ENCODE results near the gene TP53BP1. TPM values are rescaled to one million over a fixed set of nuclear protein-coding genes. Genes with fewer than 3 reads are reported as not detected.

TP53BP1 gene
- total RNA-seq, 4 donors from 2014 or later: 9.0 to 17.0 (median 13.3) TPM

- no peak for TF ChIP-seq POLR2A (IDR thresholded peaks at IDR 0.05)
- no peak for TF ChIP-seq CTCF (IDR thresholded peaks at IDR 0.05 in 4 of 5, conservative IDR thresholded peaks at IDR 0.05 in 1 of 5)
- in situ Hi-C loops (cut with MboI; ENCODE audit: low sequenced_read_pairs in 4 of 4) (no loop called here), intact Hi-C loops (cut with DNase I; ENCODE audit: low total_unique reads) (no loop called here)
- H3K36me3 ChIP-seq: peaks cover 0 to 17% of the 10 kb centered on the region in 2 donors
- H3K4me1 ChIP-seq: peaks cover 11% of the 10 kb centered on the region in 2 donors
- H3K27ac ChIP-seq: no peak overlapping the region
- no peaks in the 10 kb centered on the region for H3K27me3 ChIP-seq
- no peaks in the 10 kb centered on the region for H3K9me3 ChIP-seq
- no peak for DNase-seq
- no peak for ATAC-seq
- no peak overlapping the region for H3K4me3 ChIP-seq
Measured at GRCh38 chr15:43439268-43439667, 53.7 kb downstream of the TP53BP1 start.

DNA sequence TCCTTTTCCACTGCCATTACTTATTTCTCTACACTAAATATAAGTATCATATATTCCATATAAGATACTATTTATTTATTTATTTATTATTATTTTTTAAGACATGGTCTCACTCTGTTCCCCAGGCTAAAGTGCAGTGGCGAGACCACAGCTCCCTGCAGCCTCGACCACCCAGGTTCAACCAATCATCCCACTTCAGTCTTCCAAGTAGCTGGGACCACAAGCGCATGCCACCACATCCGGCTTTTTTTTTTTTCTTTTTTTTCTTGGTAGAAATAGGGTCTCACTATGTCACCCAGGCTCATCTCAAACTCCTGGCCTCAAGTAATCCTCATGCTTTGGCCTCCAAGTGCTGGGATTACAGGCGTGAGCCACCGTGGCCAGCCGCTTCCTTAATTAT lies 56.6 kb downstream of the TP53BP1 start:
- H3K9me3 ChIP-seq: no peaks in the 10 kb centered on the region
- peaks cover 9 to 10% of the 10 kb centered on the region in 2 donors for H3K4me1 ChIP-seq
- in situ Hi-C loops (cut with MboI; ENCODE audit: low sequenced_read_pairs in 4 of 4): no loop called here
- DNase-seq (no peak), ATAC-seq (no peak)
- no peak overlapping the region for H3K4me3 ChIP-seq
- no peak for TF ChIP-seq POLR2A (IDR thresholded peaks at IDR 0.05)
- no peak for TF ChIP-seq CTCF (IDR thresholded peaks at IDR 0.05 in 4 of 5, conservative IDR thresholded peaks at IDR 0.05 in 1 of 5)
- H3K36me3 ChIP-seq: peaks cover 0 to 28% of the 10 kb centered on the region in 2 donors
- H3K27me3 ChIP-seq: no peaks in the 10 kb centered on the region
- intact Hi-C loops (cut with DNase I; ENCODE audit: low total_unique reads): no loop called here
- no peak overlapping the region for H3K27ac ChIP-seq

- Histone ChIP-seq H3K4me1 (no peaks in the 10 kb centered on the region), H3K27ac (no peak overlapping the region), H3K36me3 (peaks cover 0 to 35% of the 10 kb centered on the region in 2 donors), H3K4me3 (no peak overlapping the region), H3K9me3 (no peaks in the 10 kb centered on the region), H3K27me3 (no peaks in the 10 kb centered on the region)
- intact Hi-C loops (cut with DNase I; ENCODE audit: low total_unique reads) (no loop called here), in situ Hi-C loops (cut with MboI; ENCODE audit: low sequenced_read_pairs in 4 of 4) (no loop called here)
- ATAC-seq (no peak), DNase-seq (no peak)
- TF ChIP-seq POLR2A (IDR thresholded peaks at IDR 0.05) (no peak), CTCF (IDR thresholded peaks at IDR 0.05 in 4 of 5, conservative IDR thresholded peaks at IDR 0.05 in 1 of 5) (no peak)
Measured at GRCh38 chr15:43434446-43434845, 58.5 kb downstream of the TP53BP1 start.

- in situ Hi-C loops (cut with MboI; ENCODE audit: low sequenced_read_pairs in 4 of 4) (no loop called here), intact Hi-C loops (cut with DNase I; ENCODE audit: low total_unique reads) (no loop called here)
- Histone ChIP-seq H3K36me3 (peaks cover 0 to 35% of the 10 kb centered on the region in 2 donors), H3K4me3 (no peak overlapping the region), H3K27me3 (no peaks in the 10 kb centered on the region), H3K4me1 (no peaks in the 10 kb centered on the region), H3K27ac (no peak overlapping the region), H3K9me3 (no peaks in the 10 kb centered on the region)
- DNase-seq (no peak), ATAC-seq (no peak)
- TF ChIP-seq CTCF (IDR thresholded peaks at IDR 0.05 in 4 of 5, conservative IDR thresholded peaks at IDR 0.05 in 1 of 5) (no peak), POLR2A (IDR thresholded peaks at IDR 0.05) (no peak)
Measured at GRCh38 chr15:43433661-43434303, 59.2 kb downstream of the TP53BP1 start.

- H3K27me3 ChIP-seq: no peaks in the 10 kb centered on the region
- H3K4me1 ChIP-seq: no peaks in the 10 kb centered on the region
- intact Hi-C loops (cut with DNase I; ENCODE audit: low total_unique reads): no loop called here
- H3K4me3 ChIP-seq: no peak overlapping the region
- TF ChIP-seq POLR2A (IDR thresholded peaks at IDR 0.05) (no peak), CTCF (IDR thresholded peaks at IDR 0.05 in 4 of 5, conservative IDR thresholded peaks at IDR 0.05 in 1 of 5) (no peak)
- H3K9me3 ChIP-seq: no peaks in the 10 kb centered on the region
- DNase-seq (no peak), ATAC-seq (no peak)
- H3K36me3 ChIP-seq: peaks cover 0 to 35% of the 10 kb centered on the region in 2 donors
- H3K27ac ChIP-seq: no peak overlapping the region
- in situ Hi-C loops (cut with MboI; ENCODE audit: low sequenced_read_pairs in 4 of 4): no loop called here
Measured at GRCh38 chr15:43433165-43433564, 59.8 kb downstream of the TP53BP1 start.
